IMR-90 (cell line): ENCODE data around the gene HOXC10.

Source experiments
- CTCF ChIP-seq: conservative IDR thresholded peaks from 2 replicates; pipeline ENCODE4 v1.5.1; 2012; ENCODE audit warnings: mild to moderate bottlenecking, low read depth, low read length, improper control_type of control experiment
- MAFK ChIP-seq: IDR thresholded peaks from 2 replicates; pipeline ENCODE4 v1.6.1; 2012; ENCODE audit warnings: low read depth, low read length, improper control_type of control experiment
- MAZ ChIP-seq: IDR thresholded peaks from 2 replicates; pipeline ENCODE4 v1.6.1; 2012; ENCODE audit warnings: low read depth, mild to moderate bottlenecking, low read length, improper control_type of control experiment, moderate library complexity, borderline replicate concordance
- POLR2A ChIP-seq: IDR thresholded peaks from 2 replicates; pipeline ENCODE4 v1.6.1; 2012; ENCODE audit warnings: mild to moderate bottlenecking, low read depth, low read length
- RAD21 ChIP-seq: IDR thresholded peaks from 2 replicates; pipeline ENCODE4 v1.6.1; 2012; ENCODE audit warnings: low read length, improper control_type of control experiment
- RFX5 ChIP-seq: IDR thresholded peaks from 2 replicates; pipeline ENCODE4 v1.8.0; 2012; ENCODE audit warnings: low read depth, mild to moderate bottlenecking, low read length, moderate library complexity
- SMC3 ChIP-seq: fragments of 150-350 bp; IDR thresholded peaks from 2 replicates; pipeline ENCODE4 v1.6.1; 2016; ENCODE audit warnings: low read depth, mild to moderate bottlenecking, antibody characterized with exemption, low read length, moderate library complexity

- TF ChIP-seq CTCF (no peak), MAZ (no peak), POLR2A (no peak), SMC3 (no peak), RAD21 (no peak), RFX5 (no peak), MAFK (no peak)
Observed at GRCh38 chr12:53978477-53979356, 6.2 kb upstream of the HOXC10 start.
